ENCODE measurements around the gene SOCS2. TPM values are rescaled to one million over a fixed set of nuclear protein-coding genes. Genes with fewer than 3 reads are reported as not detected.

SOCS2 gene
- total RNA-seq, 6 experiments from 2014 or later = 0.75 to 17.4 (median 12.7) TPM

GRCh38 chr12:93609281-93610192 lies 37.1 kb downstream of the SOCS2 start:
- no peaks in the 10 kb centered on the region for H3K36me3 ChIP-seq
- no peaks in the 10 kb centered on the region for H3K27me3 ChIP-seq
- DNase-seq (no peak), ATAC-seq (no peak)
- whole genome bisulfite sequencing (ENCODE audit: insufficient coverage, low coverage, low lambda C conversion rate, missing lambda C conversion rate) = 86% methylated on average over 4 of the region's 4 CpGs
- H3K4me1 ChIP-seq = no peaks in the 10 kb centered on the region
- intact Hi-C loops (cut with DNase I) = no loop called here
- no peak overlapping the region for H3K27ac ChIP-seq
- no peaks in the 10 kb centered on the region for H3K9me3 ChIP-seq
- H3K4me3 ChIP-seq = no peak overlapping the region
- TF ChIP-seq CTCF (IDR thresholded peaks at IDR 0.05) = no peak
- no peak for TF ChIP-seq POLR2A (IDR thresholded peaks at IDR 0.05)

- WGBS (ENCODE audit: insufficient coverage, low coverage, low lambda C conversion rate, missing lambda C conversion rate) = 39% methylated on average over 4 of the region's 4 CpGs
- no peaks in the 10 kb centered on the region for H3K4me1 ChIP-seq
- DNase-seq = no peak
- H3K9me3 ChIP-seq = no peaks in the 10 kb centered on the region
- H3K36me3 ChIP-seq = no peaks in the 10 kb centered on the region
- TF ChIP-seq CTCF (IDR thresholded peaks at IDR 0.05) (no peak), POLR2A (IDR thresholded peaks at IDR 0.05) (no peak)
- no peak for ATAC-seq
- no peaks in the 10 kb centered on the region for H3K27me3 ChIP-seq
- H3K27ac ChIP-seq = no peak overlapping the region
- intact Hi-C loops (cut with DNase I) = no loop called here
- no peak overlapping the region for H3K4me3 ChIP-seq
Observed at GRCh38 chr12:93612776-93613175, 40.3 kb downstream of the SOCS2 start.

DNA sequence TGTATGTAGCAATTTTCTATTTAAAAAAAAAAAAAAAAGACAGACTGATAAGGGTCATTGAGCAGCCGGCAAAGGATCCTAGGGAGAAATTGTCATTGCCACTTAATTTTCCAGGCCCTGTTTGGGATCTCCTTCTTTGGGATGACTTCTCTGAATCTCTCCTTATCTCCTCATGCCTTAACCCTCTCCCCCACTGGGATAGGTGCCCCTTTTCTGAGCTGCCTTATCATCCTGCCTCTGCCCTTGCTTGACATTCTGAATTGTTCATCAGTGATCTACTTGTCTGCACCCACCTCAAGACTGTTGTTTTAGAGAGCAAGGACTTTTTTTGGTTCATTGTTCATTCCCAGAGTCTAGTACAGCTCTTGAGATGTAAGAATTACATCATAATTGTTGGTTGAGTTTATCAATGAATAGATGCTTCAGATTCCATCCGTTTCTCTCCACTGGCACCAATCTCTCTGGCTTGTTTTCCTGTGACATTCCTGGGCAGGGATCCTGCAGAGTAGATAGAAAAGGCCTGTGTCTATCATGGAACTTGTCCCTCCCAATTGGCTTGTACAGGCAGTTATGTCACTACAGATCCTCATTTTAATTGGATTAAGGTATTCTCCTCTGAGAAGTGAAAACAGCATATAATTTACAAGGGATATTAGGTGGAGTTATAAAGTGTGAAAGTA lies 42.6 kb downstream of the SOCS2 start:
- no peaks in the 10 kb centered on the region for H3K4me1 ChIP-seq
- WGBS (ENCODE audit: insufficient coverage, low coverage, low lambda C conversion rate, missing lambda C conversion rate) = 79% methylated on average over 2 of the region's 2 CpGs
- TF ChIP-seq POLR2A (IDR thresholded peaks at IDR 0.05) = no peak
- H3K36me3 ChIP-seq = no peaks in the 10 kb centered on the region
- H3K9me3 ChIP-seq = no peaks in the 10 kb centered on the region
- intact Hi-C loops (cut with DNase I) = no loop called here
- no peaks in the 10 kb centered on the region for H3K27me3 ChIP-seq
- DNase-seq (no peak), ATAC-seq (no peak)
- no peak overlapping the region for H3K4me3 ChIP-seq
- no peak overlapping the region for H3K27ac ChIP-seq

GRCh38 chr12:93616584-93617101 lies 44.2 kb downstream of the SOCS2 start:
- TF ChIP-seq POLR2A (IDR thresholded peaks at IDR 0.05) (no peak), CTCF (IDR thresholded peaks at IDR 0.05) (no peak)
- DNase-seq (no peak), ATAC-seq (peak in 2 of 4 donors; percentile 42 to 50)
- Histone ChIP-seq H3K4me1 (no peaks in the 10 kb centered on the region), H3K4me3 (no peak overlapping the region), H3K9me3 (no peaks in the 10 kb centered on the region), H3K27ac (no peak overlapping the region), H3K27me3 (no peaks in the 10 kb centered on the region), H3K36me3 (no peaks in the 10 kb centered on the region)
- 55% methylated on average over 8 of the region's 8 CpGs for WGBS (ENCODE audit: insufficient coverage, low coverage, low lambda C conversion rate, missing lambda C conversion rate)
- intact Hi-C loops (cut with DNase I) = no loop called here

Measured in right lobe of liver (tissue), 6 donors.